DND-41 (cell line): ENCODE measurements around the gene CDH5.
"Not testable (repeated sequence)": the region's sequence is repeated elsewhere in the genome, so short reads cannot be mapped to it uniquely, and the experiment has no call there.

ENCODE experiments used
- ATAC-seq: fragments of 200-7000 bp; cut with Tn5 transposase; 3 replicates; pipeline ENCODE4 v1.9.1; 2021; ENCODE audit warnings: low read depth; ENCODE audit not compliant: insufficient read depth
- DNase-seq: peaks from one replicate; pipeline ENCODE4 v3.0.0-alpha.2; 2020
- H2AFZ ChIP-seq: 2 replicates; pipeline ENCODE4 v1.6.0; 2012; ENCODE audit warnings: low read depth, low read length
- H3K27ac ChIP-seq: 2 replicates; pipeline ENCODE4 v1.5.1; 2012; ENCODE audit warnings: low read length, inconsistent platforms
- H3K27me3 ChIP-seq: fragments of 200-600 bp; sonication (generic); 2 replicates; pipeline ENCODE4 v1.6.0; 2012; ENCODE audit warnings: low read length, mild to moderate bottlenecking, inconsistent platforms; ENCODE audit not compliant: insufficient read depth, poor library complexity
- H3K36me3 ChIP-seq: 2 replicates; pipeline ENCODE4 v1.5.1; 2012; ENCODE audit warnings: low read length, inconsistent platforms; ENCODE audit not compliant: insufficient read depth
- H3K4me1 ChIP-seq: 2 replicates; pipeline ENCODE4 v1.5.1; 2012; ENCODE audit warnings: mild to moderate bottlenecking, low read length; ENCODE audit not compliant: insufficient read depth
- H3K4me2 ChIP-seq: 2 replicates; pipeline ENCODE4 v1.6.0; 2012; ENCODE audit warnings: mild to moderate bottlenecking, moderate library complexity, low read length, inconsistent platforms; ENCODE audit not compliant: insufficient read depth
- H3K4me3 ChIP-seq, 2 experiments: fragments of 200-600 bp in 1 of 2; shearing (Covaris generic) in 1 of 2; 2 replicates each; pipeline ENCODE4 v1.5.1; 2012 to 2016; ENCODE audit warnings: inconsistent platforms in 2 of 2, low read length in 2 of 2, mild to moderate bottlenecking in 2 of 2, low read depth in 1 of 2, moderate library complexity in 1 of 2
- H3K79me2 ChIP-seq: 2 replicates; pipeline ENCODE4 v1.6.0; 2012; ENCODE audit warnings: low read length, inconsistent platforms; ENCODE audit not compliant: insufficient read depth
- H3K9ac ChIP-seq: 2 replicates; pipeline ENCODE4 v1.6.0; 2012; ENCODE audit warnings: low read depth, mild to moderate bottlenecking, inconsistent platforms, low read length, moderate library complexity
- H3K9me3 ChIP-seq: 2 replicates; pipeline ENCODE4 v1.5.1; 2012; ENCODE audit warnings: low read length, moderate library complexity, mild to moderate bottlenecking, inconsistent platforms; ENCODE audit not compliant: insufficient read depth, severe bottlenecking
- H4K20me1 ChIP-seq: 2 replicates; pipeline ENCODE4 v1.6.0; 2012; ENCODE audit warnings: low read length; ENCODE audit not compliant: insufficient read depth
- CTCF ChIP-seq: IDR thresholded peaks from 2 replicates; pipeline ENCODE4 v1.5.1; 2012; ENCODE audit warnings: borderline replicate concordance, low read length, moderate library complexity, mild to moderate bottlenecking; ENCODE audit not compliant: poor library complexity, severe bottlenecking; ENCODE audit errors: extremely low read depth
- EZH2 ChIP-seq: IDR thresholded peaks from 3 replicates; pipeline ENCODE4 v1.6.1; 2012; ENCODE audit warnings: borderline replicate concordance, low read depth, mild to moderate bottlenecking, moderate library complexity, low read length, inconsistent platforms; ENCODE audit not compliant: severe bottlenecking

The CDH5 gene

GRCh38 chr16:66326991-66327513 lies 39.4 kb upstream of the CDH5 start:
- ATAC-seq (no peak), DNase-seq (no peak)

GRCh38 chr16:66328282-66328681 lies 38.2 kb upstream of the CDH5 start:
- no peak for DNase-seq
- no peaks in the 10 kb centered on the region for H3K4me1 ChIP-seq
- no peak overlapping the region for H2AFZ ChIP-seq
- no peak for TF ChIP-seq EZH2
- no peak for TF ChIP-seq CTCF
- H3K9me3 ChIP-seq = no peaks in the 10 kb centered on the region
- no peaks in the 10 kb centered on the region for H3K79me2 ChIP-seq
- no peak overlapping the region for H3K9ac ChIP-seq
- no peaks in the 10 kb centered on the region for H3K27me3 ChIP-seq
- no peak overlapping the region for H3K4me2 ChIP-seq
- no peaks in the 10 kb centered on the region for H3K36me3 ChIP-seq
- H3K4me3 ChIP-seq = no peak overlapping the region
- H3K27ac ChIP-seq = no peak overlapping the region
- H4K20me1 ChIP-seq = no peaks in the 10 kb centered on the region
- ATAC-seq = no peak

More at GRCh38 chr16:66326991-66327513, 39.4 kb upstream of the CDH5 start:
- Histone ChIP-seq H3K79me2 (no peaks in the 10 kb centered on the region), H3K27ac (no peak overlapping the region), H3K9me3 (no peaks in the 10 kb centered on the region), H3K4me1 (no peaks in the 10 kb centered on the region), H3K27me3 (peaks cover 9% of the 10 kb centered on the region), H3K36me3 (no peaks in the 10 kb centered on the region), H2AFZ (no peak overlapping the region), H3K4me3 (no peak overlapping the region), H3K4me2 (no peak overlapping the region), H3K9ac (no peak overlapping the region), H4K20me1 (no peaks in the 10 kb centered on the region)
- no peak for TF ChIP-seq EZH2
- no peak for TF ChIP-seq CTCF

GRCh38 chr16:66331464-66331863 lies 35.0 kb upstream of the CDH5 start:
- not testable (repeated sequence) for H3K9ac ChIP-seq, H2AFZ ChIP-seq, DNase-seq, H4K20me1 ChIP-seq, H3K9me3 ChIP-seq, ATAC-seq, H3K4me2 ChIP-seq, H3K4me1 ChIP-seq, H3K27me3 ChIP-seq, H3K4me3 ChIP-seq, H3K36me3 ChIP-seq, H3K27ac ChIP-seq, H3K79me2 ChIP-seq

- no peak overlapping the region for H2AFZ ChIP-seq
- no peaks in the 10 kb centered on the region for H3K36me3 ChIP-seq
- H3K4me2 ChIP-seq = no peak overlapping the region
- H4K20me1 ChIP-seq = no peaks in the 10 kb centered on the region
- no peak overlapping the region for H3K4me3 ChIP-seq
- no peaks in the 10 kb centered on the region for H3K9me3 ChIP-seq
- no peaks in the 10 kb centered on the region for H3K4me1 ChIP-seq
- no peaks in the 10 kb centered on the region for H3K79me2 ChIP-seq
- DNase-seq = no peak
- H3K27me3 ChIP-seq = peaks cover 17% of the 10 kb centered on the region
- H3K9ac ChIP-seq = no peak overlapping the region
- no peak for TF ChIP-seq EZH2
- no peak for TF ChIP-seq CTCF
- no peak overlapping the region for H3K27ac ChIP-seq
- ATAC-seq = no peak
Measured at GRCh38 chr16:66332634-66333610, 33.6 kb upstream of the CDH5 start.
